ENCODE data around the gene MTHFR.

Gene MTHFR

DNA sequence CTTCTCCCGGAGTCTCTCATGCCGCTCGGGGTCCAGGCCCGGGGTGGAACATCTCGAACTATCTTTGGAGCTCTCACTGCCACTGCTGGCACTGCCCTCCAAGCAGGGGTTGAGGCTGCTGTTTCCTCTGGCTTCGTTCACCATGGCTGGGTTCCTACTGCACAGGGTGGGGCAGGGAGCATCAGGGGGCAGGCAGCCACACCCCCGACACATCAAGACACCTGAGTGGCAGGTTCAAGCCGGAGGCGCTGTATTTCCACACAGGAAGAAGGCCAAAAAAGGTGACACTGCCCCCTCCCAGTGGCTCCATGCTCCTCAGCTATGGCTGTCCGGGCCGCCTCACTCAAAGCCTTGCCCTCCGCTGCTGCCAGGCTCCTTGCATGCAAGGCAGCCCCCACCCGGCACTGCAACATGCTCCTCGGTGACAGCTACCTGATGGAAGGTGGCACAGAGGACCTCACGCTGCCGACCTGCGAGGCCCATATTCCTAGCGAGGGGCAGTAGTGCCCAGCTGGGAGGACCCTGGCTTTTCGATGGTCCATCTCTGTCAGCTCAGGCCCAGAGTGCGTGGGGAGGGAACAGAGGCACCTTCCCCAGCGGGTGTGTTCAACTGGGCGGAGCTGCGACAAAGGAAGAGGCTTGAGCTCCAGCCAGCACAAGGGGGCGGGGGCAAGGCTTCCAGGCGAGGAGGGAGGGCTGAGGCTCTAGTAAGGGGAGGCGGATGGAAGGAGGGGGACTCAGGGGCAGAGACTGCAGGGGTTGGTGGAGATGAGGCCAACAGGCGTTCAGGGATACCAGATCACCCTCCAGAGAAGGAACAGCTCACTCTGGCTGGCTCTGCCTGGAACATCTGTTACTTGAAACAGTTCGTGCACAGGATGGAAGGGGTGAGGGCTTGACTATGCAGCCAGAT, 2.5 kb downstream of the MTHFR start:
- Histone ChIP-seq H3K27me3 (no peaks in the 10 kb centered on the region), H3K9me3 (no peaks in the 10 kb centered on the region), H3K27ac (peak overlapping the region; percentile 97), H3K4me3 (peak overlapping the region; percentile 72 to 74), H3K4me1 (peaks cover 0 to 57% (median 40%) of the 10 kb centered on the region in 4 donors), H3K36me3 (peaks cover 15 to 34% (median 23%) of the 10 kb centered on the region in 3 donors)
- TF ChIP-seq, protein P1, sequence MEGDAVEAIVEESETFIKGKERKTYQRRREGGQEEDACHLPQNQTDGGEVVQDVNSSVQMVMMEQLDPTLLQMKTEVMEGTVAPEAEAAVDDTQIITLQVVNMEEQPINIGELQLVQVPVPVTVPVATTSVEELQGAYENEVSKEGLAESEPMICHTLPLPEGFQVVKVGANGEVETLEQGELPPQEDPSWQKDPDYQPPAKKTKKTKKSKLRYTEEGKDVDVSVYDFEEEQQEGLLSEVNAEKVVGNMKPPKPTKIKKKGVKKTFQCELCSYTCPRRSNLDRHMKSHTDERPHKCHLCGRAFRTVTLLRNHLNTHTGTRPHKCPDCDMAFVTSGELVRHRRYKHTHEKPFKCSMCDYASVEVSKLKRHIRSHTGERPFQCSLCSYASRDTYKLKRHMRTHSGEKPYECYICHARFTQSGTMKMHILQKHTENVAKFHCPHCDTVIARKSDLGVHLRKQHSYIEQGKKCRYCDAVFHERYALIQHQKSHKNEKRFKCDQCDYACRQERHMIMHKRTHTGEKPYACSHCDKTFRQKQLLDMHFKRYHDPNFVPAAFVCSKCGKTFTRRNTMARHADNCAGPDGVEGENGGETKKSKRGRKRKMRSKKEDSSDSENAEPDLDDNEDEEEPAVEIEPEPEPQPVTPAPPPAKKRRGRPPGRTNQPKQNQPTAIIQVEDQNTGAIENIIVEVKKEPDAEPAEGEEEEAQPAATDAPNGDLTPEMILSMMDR (IDR thresholded peaks at IDR 0.05), result no peak
- intact Hi-C loops (cut with DNase I; ENCODE audit: low total_unique reads), result loop anchor here (10.0 kb wide), 1 partner anchor 148 kb away; the partner anchor contains the start of genes FBXO2 and FBXO44
- DNase-seq, result peak; percentile 96 to 98

DNA sequence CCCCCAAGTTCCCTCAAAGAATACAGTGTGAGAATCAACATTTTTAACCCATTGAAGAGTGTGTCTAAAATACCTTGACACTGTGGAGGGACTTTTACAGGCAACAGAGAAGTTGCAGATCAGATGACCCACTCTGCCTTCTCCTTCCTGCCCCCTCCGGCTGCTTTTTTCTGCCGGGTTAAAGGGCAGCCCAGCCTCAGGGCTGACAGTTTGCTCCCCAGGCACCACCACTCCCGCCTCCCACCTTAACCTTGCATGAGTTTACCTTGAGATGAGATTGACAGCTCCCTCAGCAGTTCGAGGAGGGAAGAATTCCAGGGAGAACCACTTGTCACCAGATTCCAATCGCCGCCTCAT, 3.2 kb downstream of the MTHFR start:
- Histone ChIP-seq H3K36me3 (peaks cover 15 to 34% (median 23%) of the 10 kb centered on the region in 3 donors), H3K9me3 (no peaks in the 10 kb centered on the region), H3K4me1 (peaks cover 0 to 57% (median 39%) of the 10 kb centered on the region in 4 donors), H3K4me3 (peak overlapping the region; percentile 72 to 74), H3K27me3 (no peaks in the 10 kb centered on the region), H3K27ac (peak overlapping the region; percentile 97)
- intact Hi-C loops (cut with DNase I; ENCODE audit: low total_unique reads), result loop anchor here (10.0 kb wide), 1 partner anchor 148 kb away; the partner anchor contains the start of genes FBXO2 and FBXO44
- DNase-seq, result peak; percentile 59 to 74
- TF ChIP-seq, protein P1 (IDR thresholded peaks at IDR 0.05), result no peak

DNA sequence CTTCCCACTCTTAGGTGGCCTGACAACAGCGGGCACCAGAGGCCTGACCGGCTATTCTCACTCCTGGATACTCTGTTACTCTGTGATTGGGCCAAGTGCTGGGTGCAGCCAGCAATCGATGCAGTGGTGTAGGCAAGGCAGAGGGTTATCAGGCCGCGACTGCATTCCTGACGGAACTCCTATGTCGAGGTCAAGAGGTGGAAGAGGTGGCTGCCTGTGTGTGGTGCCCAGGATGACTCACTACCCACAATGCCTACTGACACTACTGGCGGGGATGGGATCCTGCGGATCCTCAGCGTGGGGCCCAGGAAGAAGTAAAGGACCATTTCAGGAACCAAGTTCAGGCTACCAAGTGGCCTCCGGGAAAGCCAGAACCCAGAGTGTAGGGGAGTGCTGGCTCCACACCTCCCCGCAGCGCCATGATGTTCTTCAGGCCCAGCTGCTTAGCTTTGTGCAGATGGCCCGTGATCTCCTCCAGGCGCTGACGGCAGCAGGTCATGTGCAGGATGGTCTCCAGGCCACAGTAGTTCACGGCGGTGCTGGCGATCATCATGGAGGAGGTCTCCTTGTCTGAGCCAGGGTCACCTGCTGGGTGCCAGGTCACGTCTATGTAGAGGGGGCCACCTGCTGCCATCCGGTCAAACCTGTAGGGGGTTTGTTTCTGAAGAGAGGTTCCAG, 4.9 kb downstream of the MTHFR start:
- intact Hi-C loops (cut with DNase I; ENCODE audit: low total_unique reads), result loop anchor here (10.0 kb wide), 1 partner anchor 146 kb away; the partner anchor contains the start of genes FBXO2 and FBXO44
- no peak overlapping the region for H3K4me3 ChIP-seq
- no peaks in the 10 kb centered on the region for H3K27me3 ChIP-seq
- H3K36me3 ChIP-seq, result peaks cover 18 to 41% (median 29%) of the 10 kb centered on the region in 3 donors
- H3K4me1 ChIP-seq, result peaks cover 0 to 63% (median 37%) of the 10 kb centered on the region in 4 donors
- peak overlapping the region in 1 of 2 donors; percentile 32 for H3K27ac ChIP-seq
- no peaks in the 10 kb centered on the region for H3K9me3 ChIP-seq
- DNase-seq, result no peak
- TF ChIP-seq, protein P1 (IDR thresholded peaks at IDR 0.05), result no peak

DNA sequence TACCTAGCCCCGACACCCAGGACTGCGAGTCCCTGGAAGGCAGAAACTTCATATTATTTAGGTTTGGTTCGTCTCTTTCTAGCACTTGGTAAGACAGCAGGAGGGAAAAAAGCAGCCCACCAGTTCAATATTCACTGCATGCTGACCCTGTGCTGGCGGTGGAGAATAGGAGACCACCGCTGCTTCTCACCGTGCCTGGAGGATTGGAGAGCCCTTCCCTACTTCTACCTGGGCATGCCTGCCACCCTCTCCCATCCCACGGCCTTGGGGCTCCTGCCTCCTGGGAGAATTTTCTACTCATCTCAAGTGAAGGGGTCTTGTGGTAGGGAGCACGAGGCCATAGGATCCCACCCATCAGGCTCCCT, 5.4 kb downstream of the MTHFR start:
- Histone ChIP-seq H3K27ac (peak overlapping the region in 1 of 2 donors; percentile 32), H3K4me1 (peaks cover 0 to 63% (median 36%) of the 10 kb centered on the region in 4 donors), H3K36me3 (peaks cover 23 to 46% (median 34%) of the 10 kb centered on the region in 3 donors), H3K9me3 (no peaks in the 10 kb centered on the region), H3K4me3 (no peak overlapping the region), H3K27me3 (no peaks in the 10 kb centered on the region)
- intact Hi-C loops (cut with DNase I; ENCODE audit: low total_unique reads), result loop anchor here (10.0 kb wide), 1 partner anchor 146 kb away; the partner anchor contains the start of genes FBXO2 and FBXO44
- TF ChIP-seq, protein P1 (IDR thresholded peaks at IDR 0.05), result no peak
- no peak for DNase-seq

DNA sequence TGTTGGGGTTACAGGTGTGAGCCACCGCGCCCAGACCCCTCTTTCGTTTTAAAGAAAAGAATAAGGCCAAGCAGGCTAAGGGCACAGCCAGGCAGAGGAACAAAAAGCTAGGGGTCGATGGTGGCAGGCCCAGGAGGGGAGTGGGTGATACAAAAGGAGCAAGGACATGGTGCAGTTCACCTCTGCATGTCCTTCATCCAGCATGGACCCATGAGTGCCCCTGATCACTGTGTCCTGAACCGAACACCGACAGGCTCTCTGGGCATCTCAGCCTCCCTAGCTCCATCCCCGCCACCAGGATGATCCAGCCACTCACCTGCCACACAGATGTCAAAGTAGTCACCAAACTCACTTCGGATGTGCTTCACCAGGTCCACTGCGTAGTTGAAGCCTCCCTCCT, 5.9 kb downstream of the MTHFR start:
- intact Hi-C loops (cut with DNase I; ENCODE audit: low total_unique reads), result loop anchor here (10.0 kb wide), 1 partner anchor 145 kb away; the partner anchor contains the start of genes FBXO2 and FBXO44
- H3K4me1 ChIP-seq, result peaks cover 0 to 60% (median 33%) of the 10 kb centered on the region in 4 donors

More for the DNA sequence above, 5.9 kb downstream of the MTHFR start:
- Histone ChIP-seq H3K27me3 (no peaks in the 10 kb centered on the region), H3K27ac (peak overlapping the region in 1 of 2 donors; percentile 32), H3K36me3 (peaks cover 28 to 51% (median 39%) of the 10 kb centered on the region in 3 donors), H3K9me3 (no peaks in the 10 kb centered on the region), H3K4me3 (no peak overlapping the region)
- TF ChIP-seq, protein P1 (IDR thresholded peaks at IDR 0.05), result no peak
- peak in 1 of 2 donors; percentile 38 for DNase-seq

Data from tibial artery (tissue), 4 donors.